Measurements from ENCODE around the gene OR4D6.
"Not testable (repeated sequence)": the region's sequence is repeated elsewhere in the genome, so short reads cannot be mapped to it uniquely, and the experiment has no call there.

Gene OR4D6

GRCh38 chr11:59456661-59457060 is at the start of gene OR4D6:
TSS of gene OR4D6 (plus strand) at chr11:59456961. CDS start at chr11:59456961, 0 bp downstream.
- no peak for DNase-seq (ENCODE audit: low read depth in 2 of 2)

GRCh38 chr11:59413646-59414045 is 43.1 kb upstream of the OR4D6 start:
- DNase-seq (ENCODE audit: low read depth in 2 of 2): no peak

GRCh38 chr11:59415111-59415510 is 41.6 kb upstream of the OR4D6 start:
- DNase-seq (ENCODE audit: low read depth in 2 of 2): no peak

GRCh38 chr11:59416613-59417012 is 40.1 kb upstream of the OR4D6 start:
- DNase-seq (ENCODE audit: low read depth in 2 of 2): no peak

GRCh38 chr11:59417023-59417422 is 39.7 kb upstream of the OR4D6 start:
- DNase-seq (ENCODE audit: low read depth in 2 of 2): no peak

GRCh38 chr11:59418156-59418555 is 38.6 kb upstream of the OR4D6 start:
- DNase-seq (ENCODE audit: low read depth in 2 of 2): no peak

- no peak for DNase-seq (ENCODE audit: low read depth in 2 of 2)
These were observed 32.9 kb upstream of the OR4D6 start for GRCh38 chr11:59423835-59424234.

- DNase-seq (ENCODE audit: low read depth in 2 of 2): no peak
These were observed 31.6 kb upstream of the OR4D6 start for GRCh38 chr11:59425131-59425530.

GRCh38 chr11:59426361-59427067 is 30.2 kb upstream of the OR4D6 start, which contains the start of gene OR5A2:
TSS of gene OR5A2 (minus strand) at chr11:59426413. CDS start at chr11:59422953, 3,460 bp downstream.
- DNase-seq (ENCODE audit: low read depth in 2 of 2): no peak

- DNase-seq (ENCODE audit: low read depth in 2 of 2): no peak
These were observed 29.7 kb upstream of the OR4D6 start for GRCh38 chr11:59427068-59427382.

- peak; percentile 1 to 31 for DNase-seq (ENCODE audit: low read depth in 2 of 2)
These were observed 26.7 kb upstream of the OR4D6 start for GRCh38 chr11:59429924-59430516.

GRCh38 chr11:59436169-59436568 is 20.6 kb upstream of the OR4D6 start, which contains the start of gene OR5A1:
TSS of gene OR5A1 (plus strand) at chr11:59436469. CDS start at chr11:59443169, 6,700 bp downstream.
- DNase-seq (ENCODE audit: low read depth in 2 of 2): no peak

GRCh38 chr11:59437770-59438169 is 19.0 kb upstream of the OR4D6 start:
- DNase-seq (ENCODE audit: low read depth in 2 of 2): no peak

GRCh38 chr11:59445624-59446023 is 11.1 kb upstream of the OR4D6 start:
- not testable (repeated sequence) for DNase-seq (ENCODE audit: low read depth in 2 of 2)

GRCh38 chr11:59448484-59448883 is 8.3 kb upstream of the OR4D6 start:
- DNase-seq (ENCODE audit: low read depth in 2 of 2): no peak

- no peak for DNase-seq (ENCODE audit: low read depth in 2 of 2)
These were observed 3.2 kb downstream of the OR4D6 start for GRCh38 chr11:59459916-59460315.

GRCh38 chr11:59463190-59463641 is 6.5 kb downstream of the OR4D6 start:
- no peak for DNase-seq (ENCODE audit: low read depth in 2 of 2)

GRCh38 chr11:59473015-59473414 is 16.3 kb downstream of the OR4D6 start, which contains the start of gene OR4D10:
TSS of gene OR4D10 (plus strand) at chr11:59473315. CDS start at chr11:59477430, 4,115 bp downstream.
- no peak for DNase-seq (ENCODE audit: low read depth in 2 of 2)

- DNase-seq (ENCODE audit: low read depth in 2 of 2): no peak
These were observed 18.4 kb downstream of the OR4D6 start for GRCh38 chr11:59475176-59475575.

GRCh38 chr11:59479906-59480305 is 23.1 kb downstream of the OR4D6 start:
- no peak for DNase-seq (ENCODE audit: low read depth in 2 of 2)

- DNase-seq (ENCODE audit: low read depth in 2 of 2): no peak
These were observed 23.6 kb downstream of the OR4D6 start for GRCh38 chr11:59480359-59480758.

- DNase-seq (ENCODE audit: low read depth in 2 of 2): no peak
These were observed 45.2 kb downstream of the OR4D6 start for GRCh38 chr11:59501931-59502330.

- no peak for DNase-seq (ENCODE audit: low read depth in 2 of 2)
These were observed 46.5 kb downstream of the OR4D6 start, which contains the start of gene OR4D11 for GRCh38 chr11:59503276-59503675. TSS of gene OR4D11 (plus strand) at chr11:59503576. CDS start at chr11:59503576, 0 bp downstream.
